ENCODE results near the gene MACROH2A1. TPM values are rescaled to one million over a fixed set of nuclear protein-coding genes. Genes with fewer than 3 reads are reported as not detected.

Gene MACROH2A1
- total and polyA plus RNA-seq, 2 of the 4 experiments (the other 2 are of a cell fraction): 122 to 126 TPM

- in situ Hi-C loops (cut with MboI; ENCODE audit: low sequenced_read_pairs) (no loop called here), dilution Hi-C loops (cut with HindIII; ENCODE audit: low sequenced_read_pairs, unreplicated experiment) (no loop called here), intact Hi-C loops (cut with micrococcal nuclease) (no loop called here)
- Histone ChIP-seq H2BK20ac (ENCODE audit: low read depth, low read length) (no peak overlapping the region), H3K14ac (replicated peaks; ENCODE audit: low read depth, low read length) (no peak overlapping the region), H2BK15ac (ENCODE audit: low read depth, low read length) (no peak overlapping the region), H4K8ac (ENCODE audit: low read depth in 2 of 2, low read length in 2 of 2) (no peak overlapping the region), H3K18ac (ENCODE audit: low read depth, low read length) (no peak overlapping the region), H3K23ac (ENCODE audit: low read depth, low read length) (no peak overlapping the region), H3K4me3 (ENCODE audit: insufficient read depth, low read depth, low read length) (no peak overlapping the region), H3K79me1 (ENCODE audit: low read depth in 1 of 2, low read length in 2 of 2) (peaks cover 10 to 58% of the 10 kb centered on the region in 2 experiments; a peak in 2 of 4 replicates), H3K9me1 (ENCODE audit: insufficient read depth, low read length) (peaks cover 27% of the 10 kb centered on the region; the same call in 1 of the 2 replicates), H2AFZ (replicated peaks; ENCODE audit: low read length, poor library complexity) (no peak overlapping the region), H4K5ac (ENCODE audit: low read depth, low read length) (no peak overlapping the region), H3K27me3 (ENCODE audit: control insufficient read depth, insufficient read depth, low read length) (no peaks in the 10 kb centered on the region), H3K9me3 (ENCODE audit: control insufficient read depth, insufficient read depth, low read length) (no peaks in the 10 kb centered on the region), H4K20me1 (ENCODE audit: insufficient read depth, low read length) (0 out of 2 replicates have a peak, but pooled peaks cover 5% of the 10 kb centered on the region), H2BK120ac (ENCODE audit: low read depth, low read length) (no peak overlapping the region), H2AK9ac (replicated peaks; ENCODE audit: low read depth, low read length, poor library complexity) (no peak overlapping the region), H3K4me2 (ENCODE audit: low read depth, low read length) (no peak overlapping the region), H2AK5ac (ENCODE audit: low read depth, low read length) (no peak overlapping the region), H3K4ac (ENCODE audit: low read depth, low read length) (no peak overlapping the region), H3K4me1 (ENCODE audit: control insufficient read depth, insufficient read depth, low read length) (peaks cover 17% of the 10 kb centered on the region), H3K9ac (ENCODE audit: low read depth, low read length) (no peak overlapping the region), H3K27ac (ENCODE audit: insufficient read depth, low read length) (no peak overlapping the region), H3K56ac (ENCODE audit: extremely low read depth, insufficient read depth, low read length) (no peak overlapping the region), H4K91ac (ENCODE audit: insufficient read depth, low read depth, low read length) (no peak overlapping the region), H3K36me3 (ENCODE audit: control insufficient read depth, insufficient read depth, low read length) (peaks cover 82% of the 10 kb centered on the region), H2BK5ac (ENCODE audit: low read depth, low read length, poor library complexity, severe bottlenecking) (no peak overlapping the region)
- POLR2A ChIA-PET (ENCODE audit: unreplicated experiment): no interaction called here
- no peak for ATAC-seq (ENCODE audit: low read depth)
- 83% methylated on average over 5 of the region's 5 CpGs; no CpG with 5 or more reads in 1 of the 2 experiments for WGBS, 2 experiments (ENCODE audit: extremely low coverage in 2 of 2, insufficient read length in 1 of 2)
- TF ChIP-seq MAZ (IDR thresholded peaks at IDR 0.05; ENCODE audit: borderline replicate concordance, low read depth, low read length): no peak
- TF ChIP-seq RCOR1 (IDR thresholded peaks at IDR 0.05; ENCODE audit: insufficient replicate concordance, low read length): no peak
- no peak for TF ChIP-seq CHD1 (IDR thresholded peaks at IDR 0.05; ENCODE audit: low read depth, low read length)
- no peak for TF ChIP-seq RAD21 (IDR thresholded peaks at IDR 0.05; ENCODE audit: low read length)
- TF ChIP-seq SMC3 (IDR thresholded peaks at IDR 0.05; ENCODE audit: low read depth, low read length): no peak
- TF ChIP-seq BHLHE40 (IDR thresholded peaks at IDR 0.05; ENCODE audit: low read depth, low read length): no peak
- no peak for TF ChIP-seq CTCF (conservative IDR thresholded peaks at IDR 0.05; ENCODE audit: low read depth, low read length)
- TF ChIP-seq MXI1 (IDR thresholded peaks at IDR 0.05; ENCODE audit: borderline replicate concordance, low read depth, low read length): no peak
- TF ChIP-seq NFE2L2 (IDR thresholded peaks at IDR 0.05; ENCODE audit: low read depth, low read length): no peak
- TF ChIP-seq CEBPB (IDR thresholded peaks at IDR 0.05; ENCODE audit: low read depth, low read length): no peak
- TF ChIP-seq USF2 (IDR thresholded peaks at IDR 0.05; ENCODE audit: low read depth, low read length): no peak
- TF ChIP-seq FOS (IDR thresholded peaks at IDR 0.05; ENCODE audit: low read depth, low read length): no peak
- no peak for TF ChIP-seq MAFK (IDR thresholded peaks at IDR 0.05; ENCODE audit: low read depth, low read length)
- TF ChIP-seq RFX5 (IDR thresholded peaks at IDR 0.05; ENCODE audit: low read depth, low read length): no peak
- no peak for TF ChIP-seq POLR2A (IDR thresholded peaks at IDR 0.05; ENCODE audit: low read depth, low read length)
- no peak for TF ChIP-seq ELK1 (IDR thresholded peaks at IDR 0.05; ENCODE audit: borderline replicate concordance, low read depth, low read length)
- BruUV-seq (replicated peaks): no TSS peak
- no peak for DNase-seq
- CTCF ChIA-PET: interaction anchor here (0.6 kb wide), 1 partner anchor 409 kb away, joined by 4 read pairs; no protein-coding TSS in a partner anchor
These were observed 57.9 kb downstream of the MACROH2A1 start for GRCh38 chr5:135341016-135341666.

All from IMR-90 (cell line).